H1 (cell line): Measurements from ENCODE around the gene TTPAL.

Source experiments
- ATF3 ChIP-seq: IDR thresholded peaks from 2 replicates; pipeline ENCODE4 v1.6.1; 2011; ENCODE audit warnings: low read depth, mild to moderate bottlenecking, low read length; ENCODE audit not compliant: insufficient read depth
- CTCF ChIP-seq, 3 experiments: IDR thresholded peaks; 1 replicate in 2 of 3; 2 replicates in 1 of 3; pipeline versions ENCODE4 v1.5.1 to v1.6.1; 2011; ENCODE audit warnings: low read length in 3 of 3, mild to moderate bottlenecking in 3 of 3, inconsistent platforms in 2 of 3, low read depth in 1 of 3, moderate library complexity in 1 of 3; ENCODE audit not compliant: insufficient read depth in 1 of 3; ENCODE audit errors: control extremely low read depth in 1 of 3
- EZH2 ChIP-seq: fragments of 200-600 bp; sonication (generic); IDR thresholded peaks from 2 replicates; pipeline ENCODE4 v1.7.1; 2012; ENCODE audit warnings: low read depth, mild to moderate bottlenecking, moderate library complexity, low read length, inconsistent platforms; ENCODE audit not compliant: severe bottlenecking

- TF ChIP-seq CTCF (IDR thresholded peaks at IDR 0.05; ENCODE audit: control extremely low read depth in 1 of 3, insufficient read depth in 1 of 3, low read depth in 1 of 3, low read length in 3 of 3) = no peak
- no peak for TF ChIP-seq ATF3
- TF ChIP-seq EZH2 = no peak
Measured at GRCh38 chr20:44445742-44446710, 29.6 kb upstream of the TTPAL start.
